MCF 10A (cell line): ENCODE measurements around the gene NEUROD6. TPM values are rescaled to one million over a fixed set of nuclear protein-coding genes. Genes with fewer than 3 reads are reported as not detected.

Experiments
- BruUV-seq: library from RNA; stranded (reverse); fragments of 400-500 nt; replicated peaks from 2 replicates; lab custom pipeline; 2021; lab: Mats Ljungman, UMichigan
- CTCF ChIA-PET: fragments of 300-600 bp; sonication (Branson Sonifier 250); formaldehyde crosslinking; extraction: SDS; loops from one replicate; lab custom pipeline; 2021; ENCODE audit warnings: antibody characterized with exemption, inconsistent platforms; lab: Yijun Ruan, JAX
- POLR2A ChIA-PET: fragments of 300-600, 350-650 bp; sonication (Branson Sonifier 250); formaldehyde crosslinking; extraction: SDS; loops from one replicate; lab custom pipeline; 2020; ENCODE audit warnings: antibody characterized with exemption, inconsistent platforms; lab: Yijun Ruan, JAX
- DNase-seq: peaks from one replicate; pipeline ENCODE4 v3.0.0-alpha.2; 2018; ENCODE audit not compliant: unreplicated experiment
- H3K27ac Mint-ChIP-seq: one replicate; pipeline ENCODE4 v1.8.0; 2022; ENCODE audit warnings: mild to moderate bottlenecking, low read depth, mixed read lengths; ENCODE audit not compliant: unreplicated experiment
- H3K27me3 Mint-ChIP-seq: one replicate; pipeline ENCODE4 v1.8.0; 2022; ENCODE audit warnings: mixed read lengths; ENCODE audit not compliant: insufficient read depth, unreplicated experiment
- H3K36me3 Mint-ChIP-seq: one replicate; pipeline ENCODE4 v1.8.0; 2022; ENCODE audit warnings: mild to moderate bottlenecking, moderate library complexity, mixed read lengths; ENCODE audit not compliant: insufficient read depth, unreplicated experiment
- H3K4me1 Mint-ChIP-seq: one replicate; pipeline ENCODE4 v1.8.0; 2022; ENCODE audit warnings: mixed read lengths; ENCODE audit not compliant: insufficient read depth, unreplicated experiment
- H3K4me3 Mint-ChIP-seq: one replicate; pipeline ENCODE4 v1.8.0; 2022; ENCODE audit warnings: mild to moderate bottlenecking, moderate library complexity, mixed read lengths; ENCODE audit not compliant: unreplicated experiment
- H3K9me3 Mint-ChIP-seq: one replicate; pipeline ENCODE4 v1.8.0; 2022; ENCODE audit warnings: mixed read lengths; ENCODE audit not compliant: unreplicated experiment
- CTCF ChIP-seq: fragments of 200-600 bp; IDR thresholded peaks from one replicate; pipeline ENCODE4 v1.8.0; 2022; ENCODE audit warnings: antibody characterized with exemption, mild to moderate bottlenecking; ENCODE audit not compliant: unreplicated experiment
- intact Hi-C: fragments of 100-400 bp; cut with micrococcal nuclease; formaldehyde crosslinking; loops from 2 replicates; pipeline ENCODE4 v1.14.1; 2022
- total RNA-seq: library from RNA; stranded (reverse); gene quantifications from 2 replicates; pipeline ENCODE4 v1.2.3, GENCODE V29; 2022

NEUROD6 gene
- total RNA-seq, 1 experiment from 2014 or later, result not detected

- DNase-seq, result no peak
- ChIA-PET POLR2A (no interaction called here), CTCF (interaction anchor here (0.6 to 1.1 kb wide), 3 partner anchors 20 to 318 kb away, joined by 3 read pairs; no protein-coding TSS in a partner anchor)
- intact Hi-C loops, result no loop called here
- no peak for TF ChIP-seq CTCF
- Mint-ChIP-seq H3K27me3 (peaks cover 67% of the 10 kb centered on the region), H3K4me3 (no peak overlapping the region), H3K36me3 (peaks cover 4% of the 10 kb centered on the region), H3K27ac (no peak overlapping the region), H3K9me3 (no peaks in the 10 kb centered on the region), H3K4me1 (no peaks in the 10 kb centered on the region)
- BruUV-seq, result no TSS peak
Observed at GRCh38 chr7:31290601-31291000, 49.9 kb downstream of the NEUROD6 start.

Other genes with a start within 250 kb of the NEUROD6 start
- gene ITPRID1, start 173.4 kb upstream of the NEUROD6 start, total RNA-seq, result not detected in 2 replicates